HEK293 (cell line): ENCODE data around the gene ARL3.

Experiments used
- CTCF ChIA-PET: fragments of 350-600 bp; formaldehyde crosslinking; extraction: SDS; loops from one replicate; lab custom pipeline; 2021; ENCODE audit warnings: antibody characterized with exemption; lab: Yijun Ruan, JAX
- POLR2A ChIA-PET: fragments of 300-600 bp; formaldehyde crosslinking; extraction: SDS; loops from one replicate; lab custom pipeline; 2020; ENCODE audit warnings: antibody characterized with exemption, inconsistent platforms; lab: Yijun Ruan, JAX
- H3K27ac ChIP-seq: fragments of 200-500 bp; sonication (Bioruptor generic); 2 replicates; pipeline ENCODE4 v1.5.1; 2014; ENCODE audit warnings: low read depth, low read length, control low read depth, inconsistent platforms; ENCODE audit errors: extremely low read depth
- H3K36me3 ChIP-seq, 2 experiments: fragments of 200-500 bp in 1 of 2; sonication (Bioruptor generic) in 1 of 2; 1 replicate in 1 of 2; 2 replicates in 1 of 2; pipeline ENCODE4 v1.5.1; 2014 to 2017; ENCODE audit warnings: inconsistent platforms in 2 of 2, low read length in 2 of 2; ENCODE audit not compliant: control insufficient read depth in 2 of 2, insufficient read depth in 1 of 2
- H3K4me1 ChIP-seq: fragments of 200-500 bp; sonication (Bioruptor generic); 2 replicates; pipeline ENCODE4 v1.5.1; 2014; ENCODE audit warnings: mild to moderate bottlenecking, low read length, inconsistent platforms; ENCODE audit not compliant: control insufficient read depth, insufficient read depth
- H3K4me3 ChIP-seq: 2 replicates; pipeline ENCODE4 v1.5.1; 2011; ENCODE audit warnings: low read depth, mild to moderate bottlenecking, control low read depth, low read length, moderate library complexity
- H3K9me3 ChIP-seq: fragments of 200-500 bp; sonication (Bioruptor generic); 2 replicates; pipeline ENCODE4 v1.5.1; 2014; ENCODE audit warnings: low read depth, low read length, inconsistent platforms; ENCODE audit not compliant: control insufficient read depth, insufficient read depth
- GLIS1 ChIP-seq: fragments of 450-650 bp; formaldehyde crosslinking; IDR thresholded peaks from 2 replicates; pipeline ENCODE4 v1.5.1; 2016; ENCODE audit warnings: missing biosample characterization, missing genetic modification characterization
- KLF7 ChIP-seq: fragments of 450-650 bp; formaldehyde crosslinking; IDR thresholded peaks from 2 replicates; pipeline ENCODE4 v1.5.1; 2016; ENCODE audit warnings: missing biosample characterization, missing genetic modification characterization, borderline replicate concordance
- OVOL3 ChIP-seq: fragments of 450-650 bp; formaldehyde crosslinking; IDR thresholded peaks from 2 replicates; pipeline ENCODE4 v1.5.1; 2016; ENCODE audit warnings: missing biosample characterization, missing genetic modification characterization
- PRDM1 ChIP-seq: fragments of 450-650 bp; formaldehyde crosslinking; IDR thresholded peaks from 2 replicates; pipeline ENCODE4; 2016; ENCODE audit warnings: missing biosample characterization, missing genetic modification characterization
- PRDM4 ChIP-seq: fragments of 450-650 bp; formaldehyde crosslinking; IDR thresholded peaks from 2 replicates; pipeline ENCODE4 v1.5.1; 2017; ENCODE audit warnings: missing biosample characterization, missing genetic modification characterization
- SETDB1 ChIP-seq: IDR thresholded peaks from one replicate; pipeline ENCODE4 v1.6.1; 2017; ENCODE audit warnings: mild to moderate bottlenecking, low read length, moderate library complexity, mixed read lengths; ENCODE audit not compliant: insufficient read length
- TCF7L2 ChIP-seq: IDR thresholded peaks from 2 replicates; pipeline ENCODE4 v1.6.1; 2011; ENCODE audit warnings: low read depth, mild to moderate bottlenecking, inconsistent platforms, low read length, moderate library complexity, borderline replicate concordance
- TRIM28 ChIP-seq: IDR thresholded peaks from 2 replicates; pipeline ENCODE4 v1.6.1; 2011; ENCODE audit warnings: low read length, control low read depth, borderline replicate concordance
- ZBTB48 ChIP-seq: fragments of 450-650 bp; formaldehyde crosslinking; IDR thresholded peaks from 2 replicates; pipeline ENCODE4 v1.5.1; 2016; ENCODE audit warnings: missing biosample characterization, missing genetic modification characterization
- ZBTB8A ChIP-seq: fragments of 450-650 bp; formaldehyde crosslinking; IDR thresholded peaks from 2 replicates; pipeline ENCODE4 v1.5.1; 2016; ENCODE audit warnings: missing biosample characterization, missing genetic modification characterization
- ZEB2 ChIP-seq: fragments of 450-650 bp; formaldehyde crosslinking; IDR thresholded peaks from 2 replicates; pipeline ENCODE4 v1.5.1; 2016; ENCODE audit warnings: missing biosample characterization, missing genetic modification characterization
- ZFHX2 ChIP-seq: fragments of 450-650 bp; formaldehyde crosslinking; conservative IDR thresholded peaks from 2 replicates; pipeline ENCODE4 v1.5.1; 2016; ENCODE audit warnings: missing biosample characterization, missing genetic modification characterization
- ZIC2 ChIP-seq: fragments of 450-650 bp; formaldehyde crosslinking; IDR thresholded peaks from 2 replicates; pipeline ENCODE4 v1.5.1; 2016; ENCODE audit warnings: missing biosample characterization, missing genetic modification characterization
- ZNF114 ChIP-seq: fragments of 450-650 bp; formaldehyde crosslinking; IDR thresholded peaks from 2 replicates; pipeline ENCODE4 v1.5.0; 2017; ENCODE audit warnings: missing biosample characterization, missing genetic modification characterization
- ZNF121 ChIP-seq: fragments of 450-650 bp; formaldehyde crosslinking; IDR thresholded peaks from 2 replicates; pipeline ENCODE4 v1.5.1; 2016; ENCODE audit warnings: missing biosample characterization, missing genetic modification characterization
- ZNF133 ChIP-seq: fragments of 450-650 bp; formaldehyde crosslinking; IDR thresholded peaks from 2 replicates; pipeline ENCODE4 v1.5.1; 2016; ENCODE audit warnings: missing biosample characterization, missing genetic modification characterization
- ZNF138 ChIP-seq: fragments of 450-650 bp; formaldehyde crosslinking; IDR thresholded peaks from 2 replicates; pipeline ENCODE4 v1.5.1; 2016; ENCODE audit warnings: missing biosample characterization, missing genetic modification characterization, borderline replicate concordance
- ZNF239 ChIP-seq: fragments of 450-650 bp; formaldehyde crosslinking; IDR thresholded peaks from 2 replicates; pipeline ENCODE4 v1.5.1; 2016; ENCODE audit warnings: missing biosample characterization, missing genetic modification characterization
- ZNF24 ChIP-seq: fragments of 450-650 bp; formaldehyde crosslinking; IDR thresholded peaks from 2 replicates; pipeline ENCODE4 v1.5.1; 2016; ENCODE audit warnings: missing biosample characterization, missing genetic modification characterization
- ZNF280D ChIP-seq: fragments of 450-650 bp; formaldehyde crosslinking; IDR thresholded peaks from 2 replicates; pipeline ENCODE4 v1.5.1; 2016; ENCODE audit warnings: missing biosample characterization, missing genetic modification characterization
- ZNF302 ChIP-seq: fragments of 450-650 bp; formaldehyde crosslinking; IDR thresholded peaks from 2 replicates; pipeline ENCODE4 v1.5.1; 2016; ENCODE audit warnings: missing biosample characterization, missing genetic modification characterization, low read depth
- ZNF37A ChIP-seq: fragments of 450-650 bp; IDR thresholded peaks from 2 replicates; pipeline ENCODE4 v1.5.1; 2018; ENCODE audit warnings: missing biosample characterization, missing genetic modification characterization
- ZNF514 ChIP-seq: fragments of 450-650 bp; formaldehyde crosslinking; IDR thresholded peaks from 2 replicates; pipeline ENCODE4 v1.5.1; 2016; ENCODE audit warnings: missing biosample characterization, missing genetic modification characterization
- ZNF544 ChIP-seq: fragments of 450-650 bp; formaldehyde crosslinking; IDR thresholded peaks from 2 replicates; pipeline ENCODE4 v1.5.0; 2017; ENCODE audit warnings: missing biosample characterization, missing genetic modification characterization
- ZNF580 ChIP-seq: fragments of 450-650 bp; formaldehyde crosslinking; IDR thresholded peaks from 2 replicates; pipeline ENCODE4 v1.5.1; 2016; ENCODE audit warnings: missing biosample characterization, missing genetic modification characterization
- ZNF626 ChIP-seq: fragments of 450-650 bp; sonication (Bioruptor Pico); formaldehyde crosslinking; IDR thresholded peaks from 2 replicates; pipeline ENCODE4 v1.5.1; 2018; ENCODE audit warnings: missing biosample characterization, missing genetic modification characterization, inconsistent platforms
- ZNF704 ChIP-seq: fragments of 450-650 bp; formaldehyde crosslinking; IDR thresholded peaks from 2 replicates; pipeline ENCODE4 v1.5.1; 2016; ENCODE audit warnings: missing biosample characterization, missing genetic modification characterization
- ZNF76 ChIP-seq: fragments of 450-650 bp; formaldehyde crosslinking; IDR thresholded peaks from 2 replicates; pipeline ENCODE4; 2016; ENCODE audit warnings: low read depth, missing biosample characterization, missing genetic modification characterization, borderline replicate concordance
- ZNF777 ChIP-seq: fragments of 450-650 bp; formaldehyde crosslinking; IDR thresholded peaks from 2 replicates; pipeline ENCODE4 v1.5.1; 2017; ENCODE audit warnings: missing biosample characterization, missing genetic modification characterization, borderline replicate concordance
- ZNF843 ChIP-seq: fragments of 450-650 bp; formaldehyde crosslinking; IDR thresholded peaks from 2 replicates; pipeline ENCODE4 v1.5.1; 2016; ENCODE audit warnings: missing biosample characterization, missing genetic modification characterization
- ZSCAN4 ChIP-seq: fragments of 450-650 bp; formaldehyde crosslinking; IDR thresholded peaks from 2 replicates; pipeline ENCODE4 v1.5.1; 2017; ENCODE audit warnings: missing biosample characterization, missing genetic modification characterization

The ARL3 gene

GRCh38 chr10:102644646-102645387 is 69.4 kb downstream of the ARL3 start:
- POLR2A ChIA-PET = interaction anchor here (0.6 to 3.5 kb wide), 14 partner anchors 13 to 414 kb away, joined by 3 to 24 read pairs (median 4); partner anchors contain the start of genes ACTR1A, ARL3, SFXN2 and SUFU
- CTCF ChIA-PET = interaction anchor here (0.7 to 1.8 kb wide), 9 partner anchors 15 to 1614 kb away, joined by 3 to 11 read pairs (median 3); partner anchors contain the start of genes ARL3, PDZD7 and SFXN3
- Histone ChIP-seq H3K4me1 (peaks cover 15% of the 10 kb centered on the region), H3K36me3 (peaks cover 0 to 18% of the 10 kb centered on the region in 2 experiments; a peak in 1 of 3 replicates), H3K9me3 (no peaks in the 10 kb centered on the region), H3K27ac (peak overlapping the region; percentile 86), H3K4me3 (peak overlapping the region; percentile 69)
- peak; percentile 48; the same call in 1 of the 2 replicates for TF ChIP-seq PRDM4 (tag by site-specific recombination)
- peak; percentile 88 for TF ChIP-seq GLIS1 (tag by site-specific recombination)
- no peak for TF ChIP-seq ZNF302 (tag by site-specific recombination)
- TF ChIP-seq OVOL3 (tag by site-specific recombination) = no peak
- TF ChIP-seq ZNF777 (tag by site-specific recombination) = 0 out of 2 replicates have a peak, but pooled peaks have one; percentile 56
- TF ChIP-seq ZNF704 (tag by site-specific recombination) = no peak
- TF ChIP-seq ZNF626 = no peak
- TF ChIP-seq ZBTB48 (tag by site-specific recombination) = peak; percentile 95
- no peak for TF ChIP-seq ZNF138
- no peak for TF ChIP-seq TCF7L2
- TF ChIP-seq ZEB2 = peak; percentile 95
- peak; percentile 98 for TF ChIP-seq ZBTB8A (tag by site-specific recombination)
- TF ChIP-seq ZNF121 (tag by site-specific recombination) = 0 out of 2 replicates have a peak, but pooled peaks have one; percentile 27
- no peak for TF ChIP-seq SETDB1
- 0 out of 2 replicates have a peak, but pooled peaks have one; percentile 28 for TF ChIP-seq KLF7 (tag by site-specific recombination)
- no peak for TF ChIP-seq ZNF544 (tag by site-specific recombination)
- TF ChIP-seq ZNF239 (tag by site-specific recombination) = no peak
- no peak for TF ChIP-seq ZNF37A (tag by site-specific recombination)
- no peak for TF ChIP-seq ZNF133
- no peak; the same call in none of the 2 replicates for TF ChIP-seq ZNF843 (tag by site-specific recombination)
- peak; percentile 73 for TF ChIP-seq ZNF580 (tag by site-specific recombination)
- peak; percentile 98 for TF ChIP-seq ZFHX2
- peak; percentile 80 for TF ChIP-seq ZSCAN4 (tag by site-specific recombination)
- TF ChIP-seq ZNF76 (tag by site-specific recombination) = no peak
- no peak for TF ChIP-seq ZNF114 (tag by site-specific recombination)
- no peak for TF ChIP-seq ZNF280D (tag by site-specific recombination)
- TF ChIP-seq PRDM1 (tag by site-specific recombination) = no peak
- no peak for TF ChIP-seq ZNF514
- TF ChIP-seq TRIM28 = no peak
- TF ChIP-seq ZIC2 (tag by site-specific recombination) = peak; percentile 100
- TF ChIP-seq ZNF24 (tag by site-specific recombination) = 0 out of 2 replicates have a peak, but pooled peaks have one; percentile 23
